ENCODE data around the gene PLPPR1. TPM values are rescaled to one million over a fixed set of nuclear protein-coding genes. Genes with fewer than 3 reads are reported as not detected.

Gene PLPPR1
- total RNA-seq, 2 donors from 2014 or later: 0.46 to 0.73 TPM

GRCh38 chr9:101172616-101173015 is 144.1 kb downstream of the PLPPR1 start:
- ATAC-seq (no peak), DNase-seq (no peak)
- intact Hi-C loops (cut with DNase I, micrococcal nuclease): no loop called here

DNA sequence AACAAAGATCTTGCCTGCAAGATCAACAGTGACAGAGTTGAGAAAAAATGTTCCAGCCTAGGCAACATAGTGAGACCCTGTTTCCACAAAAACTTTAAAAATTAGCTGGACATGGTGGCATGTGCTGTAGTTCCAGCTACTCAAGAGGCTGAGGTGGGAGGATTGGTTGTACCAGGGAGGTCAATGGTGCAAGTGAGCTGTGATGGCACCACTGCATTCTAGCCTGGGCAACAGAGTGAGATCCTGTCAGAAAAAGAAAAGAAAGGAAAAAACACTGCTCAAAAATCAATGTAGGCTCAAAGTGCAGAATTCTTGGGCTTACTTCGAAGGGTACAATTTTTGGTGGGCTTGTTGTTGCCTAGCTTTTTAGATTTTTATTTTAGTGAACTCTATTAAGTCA is 145.4 kb downstream of the PLPPR1 start:
- intact Hi-C loops (cut with DNase I, micrococcal nuclease): no loop called here
- DNase-seq (no peak), ATAC-seq (no peak)

- intact Hi-C loops (cut with DNase I, micrococcal nuclease): no loop called here
- no peak for DNase-seq
- no peak for ATAC-seq
Observed at GRCh38 chr9:101176384-101176783, 147.9 kb downstream of the PLPPR1 start.

DNA sequence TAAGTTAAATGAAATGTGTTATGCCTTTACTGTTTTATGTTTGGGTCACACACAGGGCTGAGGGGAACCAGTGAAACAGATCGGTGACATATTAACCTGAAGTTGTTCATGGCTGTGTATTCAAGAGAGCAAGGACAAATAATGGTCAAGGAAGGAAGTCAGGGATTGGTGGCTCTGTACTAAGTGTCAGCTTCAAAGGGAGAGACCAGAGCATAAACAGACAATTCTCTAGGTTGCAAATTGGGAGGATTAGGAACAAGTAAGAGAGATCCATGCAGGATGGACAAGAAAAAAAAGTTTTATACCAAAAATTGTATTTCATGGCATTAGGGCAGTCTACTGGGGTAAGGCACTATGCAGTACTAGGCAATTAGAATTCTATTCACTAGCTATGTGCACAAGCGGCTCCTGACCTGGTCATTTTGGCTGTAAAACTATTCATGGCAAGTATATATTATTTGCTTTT is 156.3 kb downstream of the PLPPR1 start:
- no peak for DNase-seq
- ATAC-seq: peak; percentile 86
- intact Hi-C loops (cut with DNase I, micrococcal nuclease): no loop called here

DNA sequence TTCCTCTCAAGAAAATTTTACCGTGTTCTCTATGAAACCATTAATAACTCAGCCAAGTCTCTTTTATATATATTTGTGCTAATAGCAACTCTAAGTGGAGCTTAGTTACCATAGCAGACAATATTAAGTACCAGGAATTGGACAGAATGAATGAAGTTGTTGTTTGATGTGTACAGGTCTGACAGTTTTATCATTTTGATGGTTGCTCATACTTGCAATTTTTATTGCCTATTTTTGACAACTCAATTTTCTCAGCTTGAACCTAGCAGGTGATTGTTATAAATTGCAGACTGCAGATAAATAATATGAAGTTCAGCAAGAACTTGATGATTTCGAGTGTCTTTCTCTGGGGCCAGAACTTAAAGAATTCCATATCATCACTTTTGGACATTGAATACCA is 163.2 kb downstream of the PLPPR1 start:
- ATAC-seq (no peak), DNase-seq (no peak)
- intact Hi-C loops (cut with DNase I, micrococcal nuclease): no loop called here

GRCh38 chr9:101197026-101197425 is 168.5 kb downstream of the PLPPR1 start:
- intact Hi-C loops (cut with DNase I, micrococcal nuclease): no loop called here
- no peak for DNase-seq
- ATAC-seq: no peak

DNA sequence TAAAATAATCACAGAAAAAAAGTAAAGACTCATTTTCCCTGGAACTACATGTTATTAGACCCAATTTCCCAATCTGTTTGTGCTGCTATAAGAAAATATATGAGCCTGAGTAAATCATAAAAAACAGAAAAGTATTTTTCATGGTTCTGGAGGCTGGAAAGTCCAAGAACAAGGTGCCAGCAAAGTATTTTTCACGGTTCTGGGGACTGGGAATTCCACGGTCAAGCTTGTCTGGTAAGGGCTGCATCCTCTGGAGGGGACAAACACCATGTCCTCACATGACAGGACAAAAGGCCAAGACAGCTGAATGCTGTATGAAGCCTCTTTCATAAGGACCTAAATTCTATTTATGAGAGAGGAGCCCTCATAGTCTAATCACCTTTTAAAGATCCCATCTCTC is 172.3 kb downstream of the PLPPR1 start:
- intact Hi-C loops (cut with DNase I, micrococcal nuclease): no loop called here
- no peak for ATAC-seq
- DNase-seq: no peak

GRCh38 chr9:101201630-101202029 is 173.1 kb downstream of the PLPPR1 start:
- peak; percentile 44 for ATAC-seq
- DNase-seq: no peak
- intact Hi-C loops (cut with DNase I, micrococcal nuclease): no loop called here

GRCh38 chr9:101209670-101210069 is 181.1 kb downstream of the PLPPR1 start:
- no peak for ATAC-seq
- intact Hi-C loops (cut with DNase I, micrococcal nuclease): no loop called here
- no peak for DNase-seq

GRCh38 chr9:101212661-101213060 is 184.1 kb downstream of the PLPPR1 start:
- DNase-seq (no peak), ATAC-seq (no peak)
- intact Hi-C loops (cut with DNase I, micrococcal nuclease): no loop called here

DNA sequence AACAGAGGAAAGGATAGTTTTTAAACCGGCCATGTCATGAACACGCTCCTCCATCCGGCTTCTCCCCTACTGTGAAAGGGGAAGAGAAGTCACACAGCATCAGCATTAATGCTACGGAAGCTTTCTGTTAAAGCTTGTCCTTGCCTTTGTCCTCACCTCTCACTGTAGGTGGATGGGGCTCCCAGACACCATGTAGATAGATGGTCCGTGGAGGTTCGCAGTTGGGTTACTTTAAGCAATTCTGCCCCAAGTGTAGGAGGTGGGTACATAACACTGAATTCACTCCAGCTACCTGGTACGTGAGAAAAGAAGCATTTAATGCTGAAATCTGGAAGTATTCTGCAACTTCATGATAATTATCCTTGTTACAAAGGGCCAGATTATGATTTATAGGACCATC is 190.5 kb downstream of the PLPPR1 start:
- ATAC-seq: no peak
- DNase-seq: no peak
- intact Hi-C loops (cut with DNase I, micrococcal nuclease): no loop called here

GRCh38 chr9:101220341-101220740 is 191.8 kb downstream of the PLPPR1 start:
- DNase-seq (no peak), ATAC-seq (peak; percentile 88)
- intact Hi-C loops (cut with DNase I, micrococcal nuclease): no loop called here

GRCh38 chr9:101225271-101225670 is 196.7 kb downstream of the PLPPR1 start:
- ATAC-seq (no peak), DNase-seq (no peak)
- intact Hi-C loops (cut with DNase I, micrococcal nuclease): no loop called here

DNA sequence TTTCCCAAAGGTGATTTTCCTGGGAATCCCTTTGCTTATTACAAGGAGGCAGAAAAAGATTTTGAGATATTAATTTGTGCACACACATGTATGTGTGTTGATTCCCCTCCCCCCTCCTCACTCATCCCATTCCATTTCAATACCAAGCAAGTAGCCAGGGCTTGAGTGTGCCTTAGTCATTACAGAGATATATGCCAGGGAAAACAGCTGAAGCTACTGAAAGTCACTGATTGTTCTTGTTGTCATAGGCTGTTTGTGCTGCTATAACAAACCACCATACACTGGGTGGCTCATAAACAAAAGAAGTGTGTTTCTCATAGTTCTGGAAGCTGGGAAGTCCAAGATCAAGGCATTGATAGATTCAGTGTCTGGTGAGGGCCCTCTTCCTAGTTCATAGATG is 197.6 kb downstream of the PLPPR1 start:
- DNase-seq (no peak), ATAC-seq (no peak)
- intact Hi-C loops (cut with DNase I, micrococcal nuclease): no loop called here

DNA sequence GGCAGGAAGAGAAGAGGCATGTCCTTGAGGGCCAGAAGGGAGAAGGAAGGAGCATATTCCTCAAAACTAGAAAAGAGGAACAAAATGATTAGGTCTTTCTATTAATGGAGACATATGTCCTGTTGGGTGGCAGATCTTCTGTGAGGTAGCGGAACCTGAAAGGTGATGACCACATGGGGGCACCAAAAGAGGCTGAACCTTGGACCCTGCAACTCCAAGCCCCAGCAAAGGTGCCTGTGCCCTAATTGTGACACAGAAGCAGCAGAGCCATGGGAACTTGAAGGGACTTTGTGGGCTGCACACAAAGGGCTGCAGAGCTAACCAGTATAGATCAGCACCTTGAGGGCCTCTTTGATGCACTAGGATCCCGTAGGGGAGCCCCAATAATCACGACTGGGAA is 198.3 kb downstream of the PLPPR1 start:
- intact Hi-C loops (cut with DNase I, micrococcal nuclease): no loop called here
- ATAC-seq: no peak
- no peak for DNase-seq

DNA sequence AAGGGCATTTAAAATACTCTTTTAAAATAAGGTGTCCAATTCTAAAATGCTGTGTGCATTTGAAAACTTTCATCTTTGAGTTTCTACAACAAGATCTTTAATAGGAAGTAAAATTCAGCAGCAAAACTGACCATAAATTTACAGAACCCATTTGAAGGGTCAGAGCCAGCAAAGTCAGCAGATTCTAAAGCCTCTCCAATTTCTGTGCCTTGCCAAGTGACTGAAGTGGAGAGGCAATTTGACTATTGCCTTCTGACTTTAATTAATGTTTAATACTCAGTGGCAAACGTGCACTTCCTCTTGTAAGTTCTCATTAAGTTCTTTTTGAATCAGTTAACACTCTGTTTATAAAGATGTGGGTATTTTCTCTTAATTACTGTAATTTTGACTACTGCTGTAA is 201.1 kb downstream of the PLPPR1 start:
- no peak for DNase-seq
- intact Hi-C loops (cut with DNase I, micrococcal nuclease): no loop called here
- ATAC-seq: no peak

- no peak for DNase-seq
- intact Hi-C loops (cut with DNase I, micrococcal nuclease): no loop called here
Observed at GRCh38 chr9:101232405-101232977, 204.0 kb downstream of the PLPPR1 start.

GRCh38 chr9:101235105-101235866 is 206.8 kb downstream of the PLPPR1 start:
- peak; percentile 58 for ATAC-seq

More at GRCh38 chr9:101232405-101232977, 204.0 kb downstream of the PLPPR1 start:
- ATAC-seq: no peak

DNA sequence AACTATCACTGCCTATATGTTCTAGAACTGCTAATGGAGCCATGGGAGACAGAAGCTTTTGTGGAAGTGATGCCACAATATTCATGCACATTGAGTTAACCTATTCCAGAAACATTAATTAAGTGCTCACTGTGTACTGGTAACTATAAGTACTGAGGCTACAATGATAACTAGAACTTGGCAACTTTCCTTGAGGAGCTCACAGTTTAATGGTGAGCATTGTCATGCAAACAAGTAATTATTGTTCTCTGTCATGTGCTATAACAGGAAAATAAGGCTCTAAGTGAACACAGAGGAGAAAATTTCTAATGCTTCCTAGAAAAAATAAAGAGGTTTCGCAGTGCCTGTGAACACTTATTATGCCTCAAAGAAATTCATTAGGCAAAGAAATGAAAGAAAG is 214.1 kb downstream of the PLPPR1 start:
- intact Hi-C loops (cut with DNase I, micrococcal nuclease): no loop called here
- DNase-seq (no peak), ATAC-seq (no peak)

More at GRCh38 chr9:101235105-101235866, 206.8 kb downstream of the PLPPR1 start:
- no peak for DNase-seq
- intact Hi-C loops (cut with DNase I, micrococcal nuclease): no loop called here

GRCh38 chr9:101246691-101247090 is 218.2 kb downstream of the PLPPR1 start:
- intact Hi-C loops (cut with DNase I, micrococcal nuclease): no loop called here

GRCh38 chr9:101247297-101247696 is 218.8 kb downstream of the PLPPR1 start:
- DNase-seq (no peak), ATAC-seq (no peak)
- intact Hi-C loops (cut with DNase I, micrococcal nuclease): no loop called here

More at GRCh38 chr9:101246691-101247090, 218.2 kb downstream of the PLPPR1 start:
- DNase-seq (no peak), ATAC-seq (no peak)
